Body of pancreas (tissue), 4 donors: ENCODE results near the gene TVP23C. TPM values are rescaled to one million over a fixed set of nuclear protein-coding genes. Genes with fewer than 3 reads are reported as not detected.

ENCODE experiments used
- ATAC-seq: fragments of 150-250 bp; one replicate; pipeline ENCODE4 v1.9.1; 2016
- DNase-seq, 4 donors: peaks; one replicate each; pipeline ENCODE4 v3.0.0-alpha.2; 2019
- H3K27ac ChIP-seq, 4 donors: fragments of 200-600 bp; sonication (generic); 1 replicate in 3 of 4; 2 replicates in 1 of 4; pipeline versions ENCODE4 v1.5.1 to v1.6.1; 2016 to 2019; ENCODE audit warnings: mild to moderate bottlenecking in 1 of 4, mixed read lengths in 1 of 4, moderate library complexity in 1 of 4
- H3K27me3 ChIP-seq, 2 donors: fragments of 200-600 bp; sonication (generic); one replicate each; pipeline ENCODE4 v1.6.0; 2016; ENCODE audit warnings: mild to moderate bottlenecking in 1 of 2
- H3K36me3 ChIP-seq, 2 donors: fragments of 200-600 bp; sonication (generic); replicated peaks in 1 of 2; 2 replicates each; pipeline ENCODE4 v1.5.1; 2016; ENCODE audit warnings: low read depth in 2 of 2; ENCODE audit not compliant: insufficient read depth in 1 of 2
- H3K4me1 ChIP-seq: fragments of 200-600 bp; sonication (generic); one replicate; pipeline ENCODE4 v1.6.0; 2016
- H3K4me3 ChIP-seq, 2 donors: fragments of 200-600 bp; sonication (generic); 1 replicate in 1 of 2; 2 replicates in 1 of 2; pipeline ENCODE4 v1.5.1; 2016 to 2019
- H3K9me3 ChIP-seq, 3 donors: fragments of 200-600 bp; sonication (generic); 1 replicate in 2 of 3; 2 replicates in 1 of 3; pipeline ENCODE4 v1.5.1; 2016
- POLR2A ChIP-seq, 3 donors: fragments of 450-650 bp; IDR thresholded peaks; one replicate each; pipeline ENCODE4 v1.6.1; 2016; ENCODE audit warnings: antibody characterized with exemption in 3 of 3, mild to moderate bottlenecking in 2 of 3
- WGBS, 2 donors: methylation state at CpG; one replicate each; pipeline ENCODE4 v1.1.5; 2017; 5-methylcytosine and 5-hydroxymethylcytosine counted together
- intact Hi-C: fragments of 100-400 bp; cut with DNase I; formaldehyde crosslinking; loops from one replicate; pipeline ENCODE4 v1.15.1; 2023
- total RNA-seq, 2 donors: library from RNA; depleted of rRNA; stranded (reverse); fragments of >200 nt; gene quantifications; one replicate each; pipeline ENCODE4 v1.1.0, GENCODE V29; 2016
- TF ChIP-seq, protein P1 (sequence below), 7 experiments: fragments of 450-650 bp in 4 of 7; fragments of 200-600 bp in 3 of 7; sonication (generic) in 3 of 7; IDR thresholded peaks; one replicate each; pipeline ENCODE4 v1.5.1; 2016 to 2019; ENCODE audit warnings: antibody characterized with exemption in 7 of 7

Gene TVP23C
- total RNA-seq, 2 donors from 2014 or later, result 31.4 to 53.7 TPM

GRCh38 chr17:15467592-15467991 is 95.7 kb downstream of the TVP23C start, which contains the start of gene CDRT4:
Gene CDRT4 (minus strand): TSS chr17:15467621. CDS start chr17:15440238, 27,383 bp downstream.
- DNase-seq, result no peak
- Histone ChIP-seq H3K4me3 (no peak within 1 kb of the TSS), H3K9me3 (no peaks in the 10 kb centered on the region), H3K4me1 (peaks cover 13% of the 10 kb centered on the region), H3K27me3 (no peaks in the 10 kb centered on the region), H3K36me3 (no peaks in the 10 kb centered on the region), H3K27ac (no peak within 1 kb of the TSS)
- TF ChIP-seq, protein P1, sequence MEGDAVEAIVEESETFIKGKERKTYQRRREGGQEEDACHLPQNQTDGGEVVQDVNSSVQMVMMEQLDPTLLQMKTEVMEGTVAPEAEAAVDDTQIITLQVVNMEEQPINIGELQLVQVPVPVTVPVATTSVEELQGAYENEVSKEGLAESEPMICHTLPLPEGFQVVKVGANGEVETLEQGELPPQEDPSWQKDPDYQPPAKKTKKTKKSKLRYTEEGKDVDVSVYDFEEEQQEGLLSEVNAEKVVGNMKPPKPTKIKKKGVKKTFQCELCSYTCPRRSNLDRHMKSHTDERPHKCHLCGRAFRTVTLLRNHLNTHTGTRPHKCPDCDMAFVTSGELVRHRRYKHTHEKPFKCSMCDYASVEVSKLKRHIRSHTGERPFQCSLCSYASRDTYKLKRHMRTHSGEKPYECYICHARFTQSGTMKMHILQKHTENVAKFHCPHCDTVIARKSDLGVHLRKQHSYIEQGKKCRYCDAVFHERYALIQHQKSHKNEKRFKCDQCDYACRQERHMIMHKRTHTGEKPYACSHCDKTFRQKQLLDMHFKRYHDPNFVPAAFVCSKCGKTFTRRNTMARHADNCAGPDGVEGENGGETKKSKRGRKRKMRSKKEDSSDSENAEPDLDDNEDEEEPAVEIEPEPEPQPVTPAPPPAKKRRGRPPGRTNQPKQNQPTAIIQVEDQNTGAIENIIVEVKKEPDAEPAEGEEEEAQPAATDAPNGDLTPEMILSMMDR (IDR thresholded peaks at IDR 0.05), result no peak
- no peak for TF ChIP-seq POLR2A (IDR thresholded peaks at IDR 0.05)
- 90 to 97% methylated on average over 3 of the region's 3 CpGs for WGBS, 2 donors
- no peak for ATAC-seq
- intact Hi-C loops, result no loop called here

DNA sequence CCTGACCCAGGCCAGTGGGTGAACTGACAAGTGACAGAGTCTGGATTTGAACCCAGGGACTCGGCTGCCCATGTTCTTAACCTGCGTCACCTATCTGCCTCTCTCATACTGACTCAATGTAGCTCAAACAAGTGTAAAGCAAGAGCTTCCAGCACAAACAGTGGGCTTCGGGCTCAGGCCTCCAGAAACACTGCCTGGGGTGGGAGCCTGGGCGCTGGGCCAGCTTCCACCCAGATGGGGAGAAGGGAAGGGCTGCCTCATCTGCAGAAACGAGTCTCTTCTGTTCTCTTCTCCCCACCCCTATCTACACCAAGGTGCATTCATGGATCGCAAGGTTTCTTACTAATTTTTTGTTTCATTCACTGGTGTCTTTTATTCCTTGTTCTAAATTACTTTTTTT is 97.2 kb downstream of the TVP23C start:
- intact Hi-C loops, result no loop called here
- WGBS, 2 donors, result 86 to 88% methylated on average over 6 of the region's 6 CpGs
- no peak for ATAC-seq
- Histone ChIP-seq H3K27me3 (no peaks in the 10 kb centered on the region), H3K36me3 (no peaks in the 10 kb centered on the region), H3K4me1 (peaks cover 13% of the 10 kb centered on the region), H3K4me3 (no peak overlapping the region), H3K9me3 (no peaks in the 10 kb centered on the region), H3K27ac (no peak overlapping the region)
- TF ChIP-seq, protein P1 (IDR thresholded peaks at IDR 0.05), result no peak
- no peak for TF ChIP-seq POLR2A (IDR thresholded peaks at IDR 0.05)
- no peak for DNase-seq

- Histone ChIP-seq H3K4me3 (no peak overlapping the region), H3K9me3 (no peaks in the 10 kb centered on the region), H3K27me3 (no peaks in the 10 kb centered on the region), H3K27ac (no peak overlapping the region), H3K4me1 (peaks cover 13% of the 10 kb centered on the region), H3K36me3 (no peaks in the 10 kb centered on the region)
- TF ChIP-seq POLR2A (IDR thresholded peaks at IDR 0.05), result no peak
- TF ChIP-seq, protein P1 (IDR thresholded peaks at IDR 0.05), result peak in 1 of 7 experiments; percentile 7
- ATAC-seq, result no peak
- 90 to 91% methylated on average over 2 of the region's 2 CpGs for WGBS, 2 donors
- no peak for DNase-seq
- intact Hi-C loops, result no loop called here
Observed at GRCh38 chr17:15465045-15465701, 98.1 kb downstream of the TVP23C start.

- Histone ChIP-seq H3K9me3 (no peaks in the 10 kb centered on the region), H3K36me3 (no peaks in the 10 kb centered on the region), H3K4me3 (no peak overlapping the region), H3K4me1 (peaks cover 13% of the 10 kb centered on the region), H3K27ac (peak overlapping the region in 1 of 4 donors; percentile 48), H3K27me3 (no peaks in the 10 kb centered on the region)
- no peak for ATAC-seq
- no peak for TF ChIP-seq POLR2A (IDR thresholded peaks at IDR 0.05)
- TF ChIP-seq, protein P1 (IDR thresholded peaks at IDR 0.05), result no peak
- DNase-seq, result no peak
- intact Hi-C loops, result no loop called here
- WGBS, 2 donors, result 64 to 78% methylated on average over 11 of the region's 11 CpGs
Observed at GRCh38 chr17:15464231-15464985, 98.9 kb downstream of the TVP23C start.
